Ovary (tissue), 3 donors: ENCODE data around the gene U2AF1L4.

Experiments
- EP300 ChIP-seq: sonication (generic); formaldehyde crosslinking; IDR thresholded peaks from one replicate; pipeline ENCODE4 v1.6.1; 2017; ENCODE audit warnings: antibody characterized with exemption
- TF ChIP-seq, protein P1 (sequence below), 3 donors: fragments of 450-650 bp in 2 of 3; fragments of 200-600 bp in 1 of 3; IDR thresholded peaks; one replicate each; pipeline versions ENCODE4 v1.5.1 to v1.8.0; 2016 to 2022; ENCODE audit warnings: antibody characterized with exemption in 3 of 3, mild to moderate bottlenecking in 1 of 3
- donor health status: DM: no; HTN: no; CAD: no.

DNA sequence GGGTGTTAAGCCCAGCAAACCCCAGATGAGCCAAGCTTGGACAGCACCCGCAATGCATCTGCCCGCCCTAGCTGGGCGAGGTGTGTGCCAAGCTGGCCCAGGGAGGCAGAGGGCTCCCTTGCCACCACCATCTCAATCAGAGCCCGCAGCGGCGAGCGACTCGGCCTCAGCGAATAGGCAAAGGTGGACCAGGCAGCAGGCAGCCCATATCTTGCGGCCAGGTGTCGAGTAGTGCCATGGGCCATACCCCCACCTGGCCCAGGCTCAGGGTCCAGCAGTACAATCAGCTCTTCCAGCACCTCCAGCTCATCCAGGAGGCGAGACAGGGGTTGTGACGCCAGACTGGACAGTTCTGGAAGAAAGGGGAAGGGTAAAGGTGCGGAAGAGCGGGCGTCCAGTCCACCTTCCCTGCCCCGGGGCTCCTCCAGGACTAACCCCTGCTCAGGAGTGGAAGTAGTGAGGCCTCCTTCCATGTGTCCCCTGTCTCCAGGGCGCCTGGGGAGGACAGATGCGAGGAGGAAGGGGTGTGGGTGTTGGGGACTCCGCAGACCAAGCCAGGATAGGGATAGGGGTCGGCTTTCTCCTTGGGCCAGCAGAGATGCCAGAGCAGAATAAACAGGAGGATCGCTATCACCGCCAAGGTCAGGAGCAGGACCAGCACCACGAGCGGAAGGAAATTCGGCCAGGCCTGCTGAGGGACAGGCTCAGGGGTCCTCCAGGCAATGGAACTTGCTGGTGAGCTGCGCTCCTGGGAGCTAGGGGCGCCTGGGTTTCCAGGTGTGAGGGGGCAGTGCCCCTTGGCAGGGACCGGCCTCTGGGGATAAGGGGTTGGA lies 5.7 kb downstream of the U2AF1L4 start:
- TF ChIP-seq EP300 = no peak
- TF ChIP-seq, protein P1, sequence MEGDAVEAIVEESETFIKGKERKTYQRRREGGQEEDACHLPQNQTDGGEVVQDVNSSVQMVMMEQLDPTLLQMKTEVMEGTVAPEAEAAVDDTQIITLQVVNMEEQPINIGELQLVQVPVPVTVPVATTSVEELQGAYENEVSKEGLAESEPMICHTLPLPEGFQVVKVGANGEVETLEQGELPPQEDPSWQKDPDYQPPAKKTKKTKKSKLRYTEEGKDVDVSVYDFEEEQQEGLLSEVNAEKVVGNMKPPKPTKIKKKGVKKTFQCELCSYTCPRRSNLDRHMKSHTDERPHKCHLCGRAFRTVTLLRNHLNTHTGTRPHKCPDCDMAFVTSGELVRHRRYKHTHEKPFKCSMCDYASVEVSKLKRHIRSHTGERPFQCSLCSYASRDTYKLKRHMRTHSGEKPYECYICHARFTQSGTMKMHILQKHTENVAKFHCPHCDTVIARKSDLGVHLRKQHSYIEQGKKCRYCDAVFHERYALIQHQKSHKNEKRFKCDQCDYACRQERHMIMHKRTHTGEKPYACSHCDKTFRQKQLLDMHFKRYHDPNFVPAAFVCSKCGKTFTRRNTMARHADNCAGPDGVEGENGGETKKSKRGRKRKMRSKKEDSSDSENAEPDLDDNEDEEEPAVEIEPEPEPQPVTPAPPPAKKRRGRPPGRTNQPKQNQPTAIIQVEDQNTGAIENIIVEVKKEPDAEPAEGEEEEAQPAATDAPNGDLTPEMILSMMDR (IDR thresholded peaks at IDR 0.05) = no peak
